ENCODE data around the gene CCDC157.
"Not testable (repeated sequence)": the region's sequence is repeated elsewhere in the genome, so short reads cannot be mapped to it uniquely, and the experiment has no call there.

Gene CCDC157

GRCh38 chr22:30392661-30393321 is 36.0 kb downstream of the CCDC157 start:
- DNase-seq (ENCODE audit: low spot score), result no peak

GRCh38 chr22:30393322-30393680 is 36.5 kb downstream of the CCDC157 start:
- DNase-seq (ENCODE audit: low spot score), result no peak

GRCh38 chr22:30393885-30394284 is 37.1 kb downstream of the CCDC157 start:
- DNase-seq (ENCODE audit: low spot score), result no peak

GRCh38 chr22:30396871-30397655 is 40.3 kb downstream of the CCDC157 start, which contains the start of gene SEC14L2:
Gene SEC14L2 (plus strand): TSS chr22:30397018. CDS start chr22:30397117, 99 bp downstream.
- peak; percentile 72 for DNase-seq (ENCODE audit: low spot score)

GRCh38 chr22:30397656-30398635 is 41.1 kb downstream of the CCDC157 start:
- DNase-seq (ENCODE audit: low spot score), result peak; percentile 48

GRCh38 chr22:30398685-30399680 is 42.2 kb downstream of the CCDC157 start:
- peak; percentile 43 for DNase-seq (ENCODE audit: low spot score)

GRCh38 chr22:30399718-30400117 is 42.9 kb downstream of the CCDC157 start:
- no peak for DNase-seq (ENCODE audit: low spot score)

GRCh38 chr22:30400159-30400558 is 43.4 kb downstream of the CCDC157 start:
- no peak for DNase-seq (ENCODE audit: low spot score)

- DNase-seq (ENCODE audit: low spot score), result not testable (repeated sequence)
These were observed 44.2 kb downstream of the CCDC157 start for GRCh38 chr22:30401024-30401423.

- DNase-seq (ENCODE audit: low spot score), result peak; percentile 53
These were observed 45.4 kb downstream of the CCDC157 start for GRCh38 chr22:30402028-30402765.

- not testable (repeated sequence) for DNase-seq (ENCODE audit: low spot score)
These were observed 45.9 kb downstream of the CCDC157 start for GRCh38 chr22:30402766-30403104.

- DNase-seq (ENCODE audit: low spot score), result no peak
These were observed 47.5 kb downstream of the CCDC157 start for GRCh38 chr22:30404307-30404706.

- DNase-seq (ENCODE audit: low spot score), result no peak
These were observed 48.9 kb downstream of the CCDC157 start for GRCh38 chr22:30405731-30406130.

GRCh38 chr22:30406400-30406799 is 49.6 kb downstream of the CCDC157 start:
- DNase-seq (ENCODE audit: low spot score), result no peak

- no peak for DNase-seq (ENCODE audit: low spot score)
These were observed 51.7 kb downstream of the CCDC157 start for GRCh38 chr22:30408388-30409102.

GRCh38 chr22:30411780-30412179 is 55.0 kb downstream of the CCDC157 start:
- DNase-seq (ENCODE audit: low spot score), result no peak

- DNase-seq (ENCODE audit: low spot score), result no peak
These were observed 56.2 kb downstream of the CCDC157 start for GRCh38 chr22:30413001-30413400.

- DNase-seq (ENCODE audit: low spot score), result no peak
These were observed 57.1 kb downstream of the CCDC157 start for GRCh38 chr22:30413745-30414524.

GRCh38 chr22:30414525-30415047 is 57.8 kb downstream of the CCDC157 start:
- DNase-seq (ENCODE audit: low spot score), result no peak
